Skeletal muscle tissue (tissue), 4 donors: ENCODE measurements around the gene RBP2. TPM values are rescaled to one million over a fixed set of nuclear protein-coding genes. Genes with fewer than 3 reads are reported as not detected.

ENCODE experiments used
- H3K27ac ChIP-seq: one replicate; pipeline ENCODE4 v1.7.0; 2013; ENCODE audit warnings: mild to moderate bottlenecking, low read depth, low read length, inconsistent platforms
- H3K27me3 ChIP-seq, 3 donors: one replicate each; pipeline ENCODE4 v1.7.0; 2013; ENCODE audit warnings: low read length in 3 of 3; ENCODE audit not compliant: control insufficient read depth in 3 of 3, insufficient read depth in 3 of 3
- H3K36me3 ChIP-seq, 3 donors: one replicate each; pipeline ENCODE4 v1.7.0; 2013; ENCODE audit warnings: low read length in 3 of 3; ENCODE audit not compliant: control insufficient read depth in 3 of 3, insufficient read depth in 3 of 3
- H3K4me1 ChIP-seq, 3 donors: one replicate each; pipeline ENCODE4 v1.7.0; 2013; ENCODE audit warnings: low read length in 3 of 3, mild to moderate bottlenecking in 3 of 3; ENCODE audit not compliant: control insufficient read depth in 3 of 3, insufficient read depth in 3 of 3
- H3K4me3 ChIP-seq, 3 donors: one replicate each; pipeline ENCODE4 v1.7.0; 2013; ENCODE audit warnings: low read length in 3 of 3
- H3K9ac ChIP-seq, 3 donors: one replicate each; pipeline ENCODE4 v1.7.0; 2013; ENCODE audit warnings: low read length in 3 of 3, mild to moderate bottlenecking in 3 of 3, moderate library complexity in 2 of 3, low read depth in 1 of 3
- H3K9me3 ChIP-seq, 3 donors: one replicate each; pipeline ENCODE4 v1.7.0; 2013; ENCODE audit warnings: low read length in 3 of 3; ENCODE audit not compliant: control insufficient read depth in 3 of 3
- total RNA-seq: library from RNA; depleted of rRNA; stranded (reverse); fragments of >200 nt; gene quantifications from one replicate; pipeline ENCODE4 v1.2.3, GENCODE V29; 2014
- donor health status: Osteomylitis.

RBP2 gene
- total RNA-seq, 1 donor from 2014 or later = not detected

GRCh38 chr3:139448104-139448503, 28.2 kb downstream of the RBP2 start:
- Histone ChIP-seq H3K9me3 (no peaks in the 10 kb centered on the region), H3K27ac (no peak overlapping the region), H3K9ac (no peak overlapping the region)

GRCh38 chr3:139447486-139447885, 28.8 kb downstream of the RBP2 start:
- peaks cover 0 to 3% (median 0%) of the 10 kb centered on the region in 3 donors for H3K36me3 ChIP-seq
- no peaks in the 10 kb centered on the region for H3K27me3 ChIP-seq
- H3K9ac ChIP-seq = no peak overlapping the region
- no peaks in the 10 kb centered on the region for H3K9me3 ChIP-seq
- no peak overlapping the region for H3K27ac ChIP-seq
- no peak overlapping the region for H3K4me3 ChIP-seq
- H3K4me1 ChIP-seq = no peaks in the 10 kb centered on the region

More at GRCh38 chr3:139448104-139448503, 28.2 kb downstream of the RBP2 start:
- Histone ChIP-seq H3K4me3 (no peak overlapping the region), H3K27me3 (no peaks in the 10 kb centered on the region), H3K36me3 (peaks cover 0 to 3% (median 0%) of the 10 kb centered on the region in 3 donors), H3K4me1 (no peaks in the 10 kb centered on the region)

- Histone ChIP-seq H3K27me3 (no peaks in the 10 kb centered on the region), H3K27ac (no peak overlapping the region), H3K4me1 (peaks cover 0 to 3% (median under 1%) of the 10 kb centered on the region in 3 donors), H3K9me3 (no peaks in the 10 kb centered on the region), H3K4me3 (no peak overlapping the region), H3K9ac (no peak overlapping the region), H3K36me3 (no peaks in the 10 kb centered on the region)
Measured at GRCh38 chr3:139444446-139444845, 31.9 kb downstream of the RBP2 start.

- Histone ChIP-seq H3K27ac (no peak overlapping the region), H3K4me3 (no peak overlapping the region), H3K36me3 (no peaks in the 10 kb centered on the region), H3K9ac (no peak overlapping the region), H3K9me3 (no peaks in the 10 kb centered on the region), H3K4me1 (peaks cover 0 to 6% (median 3%) of the 10 kb centered on the region in 3 donors), H3K27me3 (no peaks in the 10 kb centered on the region)
Measured at GRCh38 chr3:139443186-139443585, 33.1 kb downstream of the RBP2 start.

- Histone ChIP-seq H3K27ac (no peak overlapping the region), H3K36me3 (no peaks in the 10 kb centered on the region), H3K9ac (no peak overlapping the region), H3K4me3 (no peak overlapping the region), H3K4me1 (peaks cover 0 to 6% (median 3%) of the 10 kb centered on the region in 3 donors), H3K27me3 (no peaks in the 10 kb centered on the region), H3K9me3 (no peaks in the 10 kb centered on the region)
Measured at GRCh38 chr3:139441656-139442055, 34.7 kb downstream of the RBP2 start.

GRCh38 chr3:139440639-139441556, 35.4 kb downstream of the RBP2 start:
- Histone ChIP-seq H3K27me3 (no peaks in the 10 kb centered on the region), H3K9me3 (no peaks in the 10 kb centered on the region), H3K4me1 (peaks cover 0 to 6% (median 3%) of the 10 kb centered on the region in 3 donors), H3K9ac (no peak overlapping the region), H3K36me3 (no peaks in the 10 kb centered on the region), H3K4me3 (no peak overlapping the region), H3K27ac (no peak overlapping the region)

GRCh38 chr3:139439278-139439677, 37.0 kb downstream of the RBP2 start:
- Histone ChIP-seq H3K4me1 (peaks cover 0 to 6% (median 3%) of the 10 kb centered on the region in 3 donors), H3K27me3 (no peaks in the 10 kb centered on the region), H3K4me3 (no peak overlapping the region), H3K9me3 (no peaks in the 10 kb centered on the region), H3K27ac (no peak overlapping the region), H3K36me3 (no peaks in the 10 kb centered on the region), H3K9ac (no peak overlapping the region)

GRCh38 chr3:139434764-139435307, 41.5 kb downstream of the RBP2 start:
- Histone ChIP-seq H3K4me3 (no peak overlapping the region), H3K9ac (no peak overlapping the region), H3K36me3 (no peaks in the 10 kb centered on the region), H3K4me1 (peaks cover 0 to 6% (median 3%) of the 10 kb centered on the region in 3 donors), H3K9me3 (no peaks in the 10 kb centered on the region), H3K27ac (peak overlapping the region; percentile 51), H3K27me3 (no peaks in the 10 kb centered on the region)

- H3K27me3 ChIP-seq = no peaks in the 10 kb centered on the region
Measured at GRCh38 chr3:139434228-139434627, 42.1 kb downstream of the RBP2 start.

GRCh38 chr3:139433089-139433488, 43.2 kb downstream of the RBP2 start:
- H3K4me1 ChIP-seq = no peaks in the 10 kb centered on the region
- H3K27ac ChIP-seq = no peak overlapping the region
- H3K9me3 ChIP-seq = no peaks in the 10 kb centered on the region
- no peak overlapping the region for H3K4me3 ChIP-seq
- H3K9ac ChIP-seq = no peak overlapping the region
- no peaks in the 10 kb centered on the region for H3K27me3 ChIP-seq
- peaks cover 0 to 3% (median 0%) of the 10 kb centered on the region in 3 donors for H3K36me3 ChIP-seq

More at GRCh38 chr3:139434228-139434627, 42.1 kb downstream of the RBP2 start:
- H3K9ac ChIP-seq = no peak overlapping the region
- no peaks in the 10 kb centered on the region for H3K9me3 ChIP-seq
- peak overlapping the region; percentile 51 for H3K27ac ChIP-seq
- H3K36me3 ChIP-seq = no peaks in the 10 kb centered on the region
- no peak overlapping the region for H3K4me3 ChIP-seq
- H3K4me1 ChIP-seq = peaks cover 0 to under 1% (median under 1%) of the 10 kb centered on the region in 3 donors
